ENCODE results near the gene DET1.

Gene DET1

GRCh38 chr15:88506628-88507027 is 39.9 kb downstream of the DET1 start:
- no peak overlapping the region for H3K27ac ChIP-seq (ENCODE audit: low read depth, low read length)
- H3K4me2 ChIP-seq (ENCODE audit: low read length), result no peak overlapping the region

GRCh38 chr15:88505721-88506120 is 40.8 kb downstream of the DET1 start:
- no peak overlapping the region for H3K27ac ChIP-seq (ENCODE audit: low read depth, low read length)

More at GRCh38 chr15:88506628-88507027, 39.9 kb downstream of the DET1 start:
- no peaks in the 10 kb centered on the region for H3K9me2 ChIP-seq (replicated peaks; ENCODE audit: control insufficient read depth, low read length)
- no peaks in the 10 kb centered on the region for H3K79me2 ChIP-seq (ENCODE audit: control insufficient read depth, low read length)
- no peaks in the 10 kb centered on the region for H3K27me3 ChIP-seq (ENCODE audit: control insufficient read depth, low read length)
- TF ChIP-seq CTCF (IDR thresholded peaks at IDR 0.05; ENCODE audit: low read depth, low read length, poor library complexity, severe bottlenecking), result no peak
- TF ChIP-seq EZH2phosphoT487 (IDR thresholded peaks at IDR 0.05; ENCODE audit: borderline replicate concordance, low read length), result no peak
- H4K20me1 ChIP-seq (ENCODE audit: control insufficient read depth, insufficient read depth, low read depth, low read length), result no peaks in the 10 kb centered on the region
- no peak overlapping the region for H3K4me3 ChIP-seq (ENCODE audit: low read length)
- no peaks in the 10 kb centered on the region for H3F3A ChIP-seq (ENCODE audit: control insufficient read depth, insufficient read depth)
- no peaks in the 10 kb centered on the region for H3K9me3 ChIP-seq (ENCODE audit: control insufficient read depth, insufficient read depth, low read length)
- peaks cover 2% of the 10 kb centered on the region; the same call in 1 of the 2 replicates for H3K36me3 ChIP-seq (ENCODE audit: control insufficient read depth, low read length)
- H3K4me1 ChIP-seq (ENCODE audit: control insufficient read depth, low read length), result peaks cover 7% of the 10 kb centered on the region

GRCh38 chr15:88504445-88504844 is 42.0 kb downstream of the DET1 start:
- Histone ChIP-seq H3F3A (ENCODE audit: control insufficient read depth, insufficient read depth) (no peaks in the 10 kb centered on the region), H3K4me1 (ENCODE audit: control insufficient read depth, low read length) (peaks cover 4% of the 10 kb centered on the region), H3K9me3 (ENCODE audit: control insufficient read depth, insufficient read depth, low read length) (no peaks in the 10 kb centered on the region), H3K4me2 (ENCODE audit: low read length) (no peak overlapping the region), H3K27me3 (ENCODE audit: control insufficient read depth, low read length) (no peaks in the 10 kb centered on the region), H4K20me1 (ENCODE audit: control insufficient read depth, insufficient read depth, low read depth, low read length) (no peaks in the 10 kb centered on the region), H3K79me2 (ENCODE audit: control insufficient read depth, low read length) (no peaks in the 10 kb centered on the region), H3K4me3 (ENCODE audit: low read length) (no peak overlapping the region), H3K9me2 (replicated peaks; ENCODE audit: control insufficient read depth, low read length) (no peaks in the 10 kb centered on the region), H3K27ac (ENCODE audit: low read depth, low read length) (no peak overlapping the region), H3K36me3 (ENCODE audit: control insufficient read depth, low read length) (0 out of 2 replicates have a peak, but pooled peaks cover 2% of the 10 kb centered on the region)
- TF ChIP-seq CTCF (IDR thresholded peaks at IDR 0.05; ENCODE audit: low read depth, low read length, poor library complexity, severe bottlenecking) (no peak), EZH2phosphoT487 (IDR thresholded peaks at IDR 0.05; ENCODE audit: borderline replicate concordance, low read length) (no peak)

More at GRCh38 chr15:88505721-88506120, 40.8 kb downstream of the DET1 start:
- H3K9me2 ChIP-seq (replicated peaks; ENCODE audit: control insufficient read depth, low read length), result no peaks in the 10 kb centered on the region
- H3K27me3 ChIP-seq (ENCODE audit: control insufficient read depth, low read length), result no peaks in the 10 kb centered on the region
- no peak for TF ChIP-seq CTCF (IDR thresholded peaks at IDR 0.05; ENCODE audit: low read depth, low read length, poor library complexity, severe bottlenecking)
- H3K79me2 ChIP-seq (ENCODE audit: control insufficient read depth, low read length), result no peaks in the 10 kb centered on the region
- H3K9me3 ChIP-seq (ENCODE audit: control insufficient read depth, insufficient read depth, low read length), result no peaks in the 10 kb centered on the region
- peaks cover 2% of the 10 kb centered on the region; the same call in 1 of the 2 replicates for H3K36me3 ChIP-seq (ENCODE audit: control insufficient read depth, low read length)
- no peak overlapping the region for H3K4me2 ChIP-seq (ENCODE audit: low read length)
- H3K4me3 ChIP-seq (ENCODE audit: low read length), result no peak overlapping the region
- peaks cover 7% of the 10 kb centered on the region for H3K4me1 ChIP-seq (ENCODE audit: control insufficient read depth, low read length)
- no peaks in the 10 kb centered on the region for H3F3A ChIP-seq (ENCODE audit: control insufficient read depth, insufficient read depth)
- no peaks in the 10 kb centered on the region for H4K20me1 ChIP-seq (ENCODE audit: control insufficient read depth, insufficient read depth, low read depth, low read length)
